ENCODE results near the gene CAMSAP3.

The CAMSAP3 gene

DNA sequence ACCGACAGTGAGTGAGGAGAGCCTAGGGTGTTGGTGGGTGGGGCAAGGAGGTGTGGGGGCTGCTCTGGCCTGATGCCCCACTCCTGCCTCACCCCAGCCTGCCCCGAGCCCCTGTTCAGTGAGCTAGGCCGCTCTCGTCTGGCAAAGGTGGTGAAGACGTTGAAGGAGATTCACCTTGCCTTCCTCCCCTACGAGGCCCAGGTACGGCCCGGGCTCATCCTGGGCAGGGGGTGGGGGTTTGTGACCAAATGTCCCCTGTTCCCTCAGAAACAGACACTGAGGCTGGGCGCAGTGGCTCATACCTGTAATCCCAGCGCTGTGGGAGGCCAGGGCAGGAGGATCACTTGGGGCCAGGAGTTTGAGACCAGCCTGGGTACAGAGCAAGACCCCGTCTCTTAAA is 45.1 kb downstream of the CAMSAP3 start:
- Histone ChIP-seq H3K14ac (ENCODE audit: low read length) (no peak overlapping the region), H3K23ac (ENCODE audit: low read depth, low read length, poor library complexity) (no peak overlapping the region), H4K8ac (ENCODE audit: low read depth, low read length) (no peak overlapping the region), H3K4me3 (ENCODE audit: low read length in 2 of 2) (no peak overlapping the region), H3K4me2 (ENCODE audit: insufficient read depth, low read length, poor library complexity, severe bottlenecking) (no peak overlapping the region), H2AK5ac (ENCODE audit: low read depth, low read length) (peak overlapping the region; percentile 52), H3K79me1 (ENCODE audit: low read depth, low read length) (peaks cover 5% of the 10 kb centered on the region), H2BK12ac (ENCODE audit: low read length) (no peak overlapping the region), H3K18ac (ENCODE audit: low read length) (no peak overlapping the region), H3K9ac (ENCODE audit: low read depth, low read length, poor library complexity) (no peak overlapping the region), H3K4me1 (ENCODE audit: control insufficient read depth in 2 of 2, insufficient read depth in 1 of 2, low read depth in 1 of 2, low read length in 2 of 2) (peaks cover 0 to 7% of the 10 kb centered on the region in 2 donors), H3K27ac (replicated peaks; ENCODE audit: low read length) (no peak overlapping the region), H3K27me3 (ENCODE audit: control insufficient read depth in 3 of 3, insufficient read depth in 3 of 3, low read depth in 1 of 3, low read length in 3 of 3) (peaks cover 0 to 21% (median 7%) of the 10 kb centered on the region in 3 experiments), H3K36me3 (replicated peaks in 1 of 2; ENCODE audit: control insufficient read depth in 2 of 2, insufficient read depth in 2 of 2, low read length in 2 of 2) (peaks cover 0 to 3% of the 10 kb centered on the region in 2 donors), H3K4ac (ENCODE audit: low read length) (no peak overlapping the region), H2BK120ac (ENCODE audit: low read depth, low read length) (no peak overlapping the region), H2BK15ac (ENCODE audit: low read length) (no peak overlapping the region), H3K9me3 (replicated peaks in 1 of 2; ENCODE audit: control insufficient read depth in 2 of 2, insufficient read depth in 1 of 2, low read depth in 1 of 2, low read length in 2 of 2) (peaks cover 0 to 8% of the 10 kb centered on the region in 2 donors), H2AFZ (ENCODE audit: low read length) (no peak overlapping the region), H2BK5ac (ENCODE audit: low read length) (no peak overlapping the region), H4K91ac (ENCODE audit: low read depth, low read length, poor library complexity) (no peak overlapping the region)
- no peak for DNase-seq (ENCODE audit: low spot score)
- WGBS, 2 donors (ENCODE audit: extremely low coverage in 2 of 2, insufficient read length in 2 of 2, insufficient replicate concordance in 1 of 2): no CpG with 5 or more reads among the region's 11 CpGs

DNA sequence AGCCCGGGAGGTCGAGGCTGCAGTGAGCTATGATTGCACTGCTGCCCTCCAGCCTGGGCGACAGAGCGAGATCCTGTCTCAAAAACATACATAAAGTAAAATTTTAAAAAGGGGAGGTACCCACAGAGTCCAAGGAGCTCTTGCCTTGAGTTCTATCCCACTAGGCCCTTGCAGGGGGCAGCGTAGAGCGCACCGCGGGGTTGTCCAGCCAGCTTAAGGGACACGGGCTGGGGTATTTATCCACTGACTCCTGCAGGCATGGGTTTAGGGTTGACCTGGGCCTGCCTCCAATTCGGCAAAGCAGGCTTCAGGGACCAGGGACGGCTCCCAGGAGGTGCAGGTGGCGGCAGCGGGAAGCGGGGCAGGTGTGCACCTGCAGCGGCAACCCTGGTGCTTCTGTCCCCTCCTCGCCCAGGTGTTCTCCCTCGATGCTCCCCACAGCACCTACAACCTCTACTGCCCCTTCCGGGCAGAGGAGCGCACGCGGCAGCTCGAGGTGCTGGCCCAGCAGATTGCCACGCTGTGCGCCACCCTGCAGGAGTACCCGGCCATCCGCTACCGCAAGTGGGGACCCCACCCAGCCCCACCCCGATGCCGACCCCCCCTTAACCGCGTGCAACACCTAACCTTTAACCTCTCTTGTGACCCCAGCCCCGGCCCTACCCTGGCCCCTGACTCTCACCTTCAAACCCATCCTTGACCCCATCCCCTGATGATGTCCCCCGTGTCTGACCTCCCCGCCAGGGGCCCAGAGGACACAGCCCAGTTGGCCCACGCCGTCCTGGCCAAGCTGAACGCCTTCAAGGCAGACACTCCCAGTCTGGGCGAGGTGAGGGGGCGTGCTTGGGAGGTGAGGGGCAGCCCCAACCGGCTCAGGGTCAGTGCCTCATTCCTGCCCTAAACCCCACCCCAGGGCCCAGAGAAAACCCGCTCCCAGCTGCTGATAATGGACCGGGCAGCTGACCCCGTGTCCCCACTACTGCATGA is 45.9 kb downstream of the CAMSAP3 start:
- Histone ChIP-seq H2AFZ (ENCODE audit: low read length) (no peak overlapping the region), H3K4me1 (ENCODE audit: control insufficient read depth in 2 of 2, insufficient read depth in 1 of 2, low read depth in 1 of 2, low read length in 2 of 2) (peaks cover 0 to 5% of the 10 kb centered on the region in 2 donors), H3K27ac (replicated peaks; ENCODE audit: low read length) (no peak overlapping the region), H3K9me3 (replicated peaks in 1 of 2; ENCODE audit: control insufficient read depth in 2 of 2, insufficient read depth in 1 of 2, low read depth in 1 of 2, low read length in 2 of 2) (peaks cover 0 to 8% of the 10 kb centered on the region in 2 donors), H2BK12ac (ENCODE audit: low read length) (no peak overlapping the region), H4K8ac (ENCODE audit: low read depth, low read length) (no peak overlapping the region), H3K79me1 (ENCODE audit: low read depth, low read length) (peaks cover 5% of the 10 kb centered on the region), H3K14ac (ENCODE audit: low read length) (peak overlapping the region; percentile 56), H3K4me2 (ENCODE audit: insufficient read depth, low read length, poor library complexity, severe bottlenecking) (no peak overlapping the region), H3K27me3 (ENCODE audit: control insufficient read depth in 3 of 3, insufficient read depth in 3 of 3, low read depth in 1 of 3, low read length in 3 of 3) (peaks cover 0 to 21% (median 2%) of the 10 kb centered on the region in 3 experiments), H3K4ac (ENCODE audit: low read length) (no peak overlapping the region), H3K18ac (ENCODE audit: low read length) (no peak overlapping the region), H2BK5ac (ENCODE audit: low read length) (peak overlapping the region; percentile 82), H3K9ac (ENCODE audit: low read depth, low read length, poor library complexity) (no peak overlapping the region), H3K36me3 (replicated peaks in 1 of 2; ENCODE audit: control insufficient read depth in 2 of 2, insufficient read depth in 2 of 2, low read length in 2 of 2) (peaks cover 0 to 3% of the 10 kb centered on the region in 2 donors), H2BK15ac (ENCODE audit: low read length) (no peak overlapping the region), H2BK120ac (ENCODE audit: low read depth, low read length) (no peak overlapping the region), H2AK5ac (ENCODE audit: low read depth, low read length) (no peak overlapping the region), H3K4me3 (ENCODE audit: low read length in 2 of 2) (no peak overlapping the region), H3K23ac (ENCODE audit: low read depth, low read length, poor library complexity) (peak overlapping the region; percentile 55), H4K91ac (ENCODE audit: low read depth, low read length, poor library complexity) (no peak overlapping the region)
- no CpG with 5 or more reads among the region's 43 CpGs for WGBS, 2 donors (ENCODE audit: extremely low coverage in 2 of 2, insufficient read length in 2 of 2, insufficient replicate concordance in 1 of 2)
- DNase-seq (ENCODE audit: low spot score): no peak

GRCh38 chr19:7642295-7643030 is 46.8 kb downstream of the CAMSAP3 start:
- Histone ChIP-seq H2AK5ac (ENCODE audit: low read depth, low read length) (peak overlapping the region; percentile 37), H3K9me3 (replicated peaks in 1 of 2; ENCODE audit: control insufficient read depth in 2 of 2, insufficient read depth in 1 of 2, low read depth in 1 of 2, low read length in 2 of 2) (peaks cover 0 to 8% of the 10 kb centered on the region in 2 donors), H3K4me3 (ENCODE audit: low read length in 2 of 2) (no peak overlapping the region), H2BK15ac (ENCODE audit: low read length) (no peak overlapping the region), H3K9ac (ENCODE audit: low read depth, low read length, poor library complexity) (peak overlapping the region; percentile 4), H3K4me1 (ENCODE audit: control insufficient read depth in 2 of 2, insufficient read depth in 1 of 2, low read depth in 1 of 2, low read length in 2 of 2) (peaks cover 0 to 3% of the 10 kb centered on the region in 2 donors), H2BK5ac (ENCODE audit: low read length) (peak overlapping the region; percentile 82), H3K18ac (ENCODE audit: low read length) (no peak overlapping the region), H2BK12ac (ENCODE audit: low read length) (no peak overlapping the region), H4K8ac (ENCODE audit: low read depth, low read length) (no peak overlapping the region), H2BK120ac (ENCODE audit: low read depth, low read length) (no peak overlapping the region), H3K4me2 (ENCODE audit: insufficient read depth, low read length, poor library complexity, severe bottlenecking) (no peak overlapping the region), H4K91ac (ENCODE audit: low read depth, low read length, poor library complexity) (no peak overlapping the region), H3K4ac (ENCODE audit: low read length) (no peak overlapping the region), H3K27ac (replicated peaks; ENCODE audit: low read length) (no peak overlapping the region), H3K79me1 (ENCODE audit: low read depth, low read length) (peaks cover 5% of the 10 kb centered on the region), H2AFZ (ENCODE audit: low read length) (no peak overlapping the region), H3K14ac (ENCODE audit: low read length) (peak overlapping the region; percentile 56), H3K23ac (ENCODE audit: low read depth, low read length, poor library complexity) (peak overlapping the region; percentile 55), H3K36me3 (replicated peaks in 1 of 2; ENCODE audit: control insufficient read depth in 2 of 2, insufficient read depth in 2 of 2, low read length in 2 of 2) (peaks cover 0 to 3% of the 10 kb centered on the region in 2 donors), H3K27me3 (ENCODE audit: control insufficient read depth in 3 of 3, insufficient read depth in 3 of 3, low read depth in 1 of 3, low read length in 3 of 3) (peaks cover 0 to 18% (median 2%) of the 10 kb centered on the region in 3 experiments)
- WGBS, 2 donors (ENCODE audit: extremely low coverage in 2 of 2, insufficient read length in 2 of 2, insufficient replicate concordance in 1 of 2): no CpG with 5 or more reads among the region's 27 CpGs
- DNase-seq (ENCODE audit: low spot score): no peak

DNA sequence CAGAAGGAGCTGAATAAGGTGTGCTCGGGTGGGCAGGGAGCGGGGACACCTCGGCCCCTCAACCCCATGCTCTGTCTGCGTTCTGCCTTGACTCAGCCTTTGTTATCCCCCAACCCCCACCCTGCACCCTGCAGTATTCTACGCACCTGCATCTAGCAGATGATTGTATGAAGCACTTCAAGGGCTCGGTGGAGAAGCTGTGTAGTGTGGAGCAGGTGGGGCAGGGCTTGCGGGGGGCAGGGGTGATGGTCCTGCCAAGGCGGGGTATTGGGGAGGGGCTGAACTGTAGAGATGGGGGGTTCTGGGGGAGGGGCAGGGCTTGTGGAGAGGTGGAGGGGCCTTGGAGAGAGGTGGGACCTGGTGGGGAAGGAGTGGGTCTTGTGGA is 47.4 kb downstream of the CAMSAP3 start:
- no peak overlapping the region for H2AFZ ChIP-seq (ENCODE audit: low read length)
- H4K8ac ChIP-seq (ENCODE audit: low read depth, low read length): no peak overlapping the region
- H3K79me1 ChIP-seq (ENCODE audit: low read depth, low read length): peaks cover 5% of the 10 kb centered on the region
- H2AK5ac ChIP-seq (ENCODE audit: low read depth, low read length): no peak overlapping the region
- H3K9ac ChIP-seq (ENCODE audit: low read depth, low read length, poor library complexity): no peak overlapping the region
- H3K4me2 ChIP-seq (ENCODE audit: insufficient read depth, low read length, poor library complexity, severe bottlenecking): no peak overlapping the region
- no peak overlapping the region for H4K91ac ChIP-seq (ENCODE audit: low read depth, low read length, poor library complexity)
- peaks cover 0 to 3% of the 10 kb centered on the region in 2 donors for H3K4me1 ChIP-seq (ENCODE audit: control insufficient read depth in 2 of 2, insufficient read depth in 1 of 2, low read depth in 1 of 2, low read length in 2 of 2)
- no peak overlapping the region for H2BK15ac ChIP-seq (ENCODE audit: low read length)
- H3K4me3 ChIP-seq (ENCODE audit: low read length in 2 of 2): no peak overlapping the region
- H3K23ac ChIP-seq (ENCODE audit: low read depth, low read length, poor library complexity): no peak overlapping the region
- H3K27me3 ChIP-seq (ENCODE audit: control insufficient read depth in 3 of 3, insufficient read depth in 3 of 3, low read depth in 1 of 3, low read length in 3 of 3): peaks cover 0 to 12% (median 2%) of the 10 kb centered on the region in 3 experiments
- no peak for DNase-seq (ENCODE audit: low spot score)
- no peak overlapping the region for H2BK5ac ChIP-seq (ENCODE audit: low read length)
- peaks cover 0 to 8% of the 10 kb centered on the region in 2 donors for H3K9me3 ChIP-seq (replicated peaks in 1 of 2; ENCODE audit: control insufficient read depth in 2 of 2, insufficient read depth in 1 of 2, low read depth in 1 of 2, low read length in 2 of 2)
- H2BK120ac ChIP-seq (ENCODE audit: low read depth, low read length): no peak overlapping the region
- WGBS, 2 donors (ENCODE audit: extremely low coverage in 2 of 2, insufficient read length in 2 of 2, insufficient replicate concordance in 1 of 2): no CpG with 5 or more reads among the region's 8 CpGs
- H3K4ac ChIP-seq (ENCODE audit: low read length): no peak overlapping the region
- no peak overlapping the region for H3K18ac ChIP-seq (ENCODE audit: low read length)
- H3K27ac ChIP-seq (replicated peaks; ENCODE audit: low read length): no peak overlapping the region
- H3K36me3 ChIP-seq (replicated peaks in 1 of 2; ENCODE audit: control insufficient read depth in 2 of 2, insufficient read depth in 2 of 2, low read length in 2 of 2): peaks cover 0 to 3% of the 10 kb centered on the region in 2 donors
- no peak overlapping the region for H3K14ac ChIP-seq (ENCODE audit: low read length)
- no peak overlapping the region for H2BK12ac ChIP-seq (ENCODE audit: low read length)
